Activated T-cell treated with anti-CD3 and anti-CD28 coated beads for 48 hours (primary cell): ENCODE results near the gene AP4M1.
"Not testable (repeated sequence)": the region's sequence is repeated elsewhere in the genome, so short reads cannot be mapped to it uniquely, and the experiment has no call there.

Source experiments
- DNase-seq: peaks from one replicate; pipeline ENCODE4 v3.0.0-alpha.2; 2020; ENCODE audit warnings: low read depth

AP4M1 gene

GRCh38 chr7:100107890-100108289 is 6.4 kb downstream of the AP4M1 start:
- DNase-seq = no peak

GRCh38 chr7:100109521-100110163 is 8.2 kb downstream of the AP4M1 start:
- no peak for DNase-seq

- no peak for DNase-seq
Observed at GRCh38 chr7:100111156-100111555, 9.7 kb downstream of the AP4M1 start.

GRCh38 chr7:100111914-100112313 is 10.5 kb downstream of the AP4M1 start:
- DNase-seq = no peak

GRCh38 chr7:100115026-100115425 is 13.6 kb downstream of the AP4M1 start:
- no peak for DNase-seq

GRCh38 chr7:100118388-100119071 is 17.1 kb downstream of the AP4M1 start:
- DNase-seq = no peak

GRCh38 chr7:100119072-100119969 is 17.9 kb downstream of the AP4M1 start, which contains the start of the genes CNPY4 and TAF6:
Gene CNPY4 (plus strand): TSS chr7:100119634. CDS start chr7:100119745, 111 bp downstream.
Gene TAF6 (minus strand): TSS chr7:100119358. CDS start chr7:100114209, 5,149 bp downstream.
- DNase-seq = peak; percentile 87

- peak; percentile 57 for DNase-seq
Observed at GRCh38 chr7:100119970-100120732, 18.7 kb downstream of the AP4M1 start.

- no peak for DNase-seq
Observed at GRCh38 chr7:100120733-100121036, 19.2 kb downstream of the AP4M1 start.

- DNase-seq = no peak
Observed at GRCh38 chr7:100122067-100122466, 20.6 kb downstream of the AP4M1 start.

- DNase-seq = no peak
Observed at GRCh38 chr7:100122568-100122967, 21.1 kb downstream of the AP4M1 start.

- DNase-seq = no peak
Observed at GRCh38 chr7:100124301-100125230, 23.1 kb downstream of the AP4M1 start.

GRCh38 chr7:100126239-100126930 is 24.9 kb downstream of the AP4M1 start:
- DNase-seq = no peak

GRCh38 chr7:100126931-100127865 is 25.8 kb downstream of the AP4M1 start, which contains the start of gene MBLAC1:
Gene MBLAC1 (plus strand): TSS chr7:100126967. CDS start chr7:100127396, 429 bp downstream.
- DNase-seq = peak; percentile 87

GRCh38 chr7:100127866-100128636 is 26.6 kb downstream of the AP4M1 start:
- peak; percentile 12 for DNase-seq

GRCh38 chr7:100128637-100128963 is 27.2 kb downstream of the AP4M1 start:
- no peak for DNase-seq

- not testable (repeated sequence) for DNase-seq
Observed at GRCh38 chr7:100130220-100130607, 28.8 kb downstream of the AP4M1 start.
